ENCODE measurements around the gene OAS2.

GRCh38 chr12:113048716-113049127 lies 70.4 kb downstream of the OAS2 start:
- TF ChIP-seq CTCF (IDR thresholded peaks at IDR 0.05) (peak in 5 of 7 experiments; percentile 48 to 93 (median 78)), POLR2AphosphoS5 (IDR thresholded peaks at IDR 0.05) (no peak)

Measured in stomach (tissue), 4 donors.